Measurements from ENCODE around the gene PCDH15.

GRCh38 chr10:53899463-53900160 is 901.4 kb downstream of the PCDH15 start:
- TF ChIP-seq BHLHE40 (IDR thresholded peaks at IDR 0.05; ENCODE audit: borderline replicate concordance) (no peak), FOXM1 (IDR thresholded peaks at IDR 0.05; ENCODE audit: borderline replicate concordance) (no peak)

All from HEK293T (cell line).